ENCODE results near the gene C2orf68. TPM values are rescaled to one million over a fixed set of nuclear protein-coding genes. Genes with fewer than 3 reads are reported as not detected.
A peak's percentile ranks its signal among the peaks of the same experiment; 100 is the strongest.

C2orf68 gene
- total and polyA plus RNA-seq, 2 of the 13 experiments (the other 11 are each of a cell fraction or from before 2014, with no cell fraction given) = 47.1 to 77.4 TPM

GRCh38 chr2:85589982-85590791 lies 21.7 kb downstream of the C2orf68 start (continued):
- TF ChIP-seq RERE (CRISPR knock-in tag; IDR thresholded peaks at IDR 0.05; ENCODE audit: low read depth) (no peak), SSRP1 (CRISPR knock-in tag; IDR thresholded peaks at IDR 0.05) (no peak), SP140L (CRISPR knock-in tag; IDR thresholded peaks at IDR 0.05; ENCODE audit: borderline replicate concordance) (no peak), ZNF138 (CRISPR knock-in tag; IDR thresholded peaks at IDR 0.05; ENCODE audit: low read depth) (no peak), AKNA (CRISPR knock-in tag; IDR thresholded peaks at IDR 0.05; ENCODE audit: borderline replicate concordance) (no peak), EEA1 (CRISPR knock-in tag; IDR thresholded peaks at IDR 0.05; ENCODE audit: borderline replicate concordance) (no peak), RBM39 (IDR thresholded peaks at IDR 0.05; ENCODE audit: low read depth, low read length, poor library complexity, severe bottlenecking) (no peak), ZNF280B (CRISPR knock-in tag; IDR thresholded peaks at IDR 0.05; ENCODE audit: borderline replicate concordance) (no peak), ZKSCAN1 (IDR thresholded peaks at IDR 0.05; ENCODE audit: low read length) (no peak), MTA3 (CRISPR knock-in tag; IDR thresholded peaks at IDR 0.05) (no peak), IKZF4 (CRISPR knock-in tag; IDR thresholded peaks at IDR 0.05; ENCODE audit: borderline replicate concordance, low read depth, not compliant biosample characterization) (no peak), BORCS8-MEF2B (CRISPR knock-in tag; IDR thresholded peaks at IDR 0.05) (no peak), TIGD3 (CRISPR knock-in tag; IDR thresholded peaks at IDR 0.05; ENCODE audit: borderline replicate concordance) (no peak), HDAC1 (CRISPR knock-in tag; IDR thresholded peaks at IDR 0.05) (peak; percentile 68), ZNF30 (CRISPR knock-in tag; IDR thresholded peaks at IDR 0.05) (no peak)
